Ishikawa (cell line): ENCODE measurements around the gene SBK3.

ENCODE experiments used
- EGR1 ChIP-seq: IDR thresholded peaks from 2 replicates; pipeline ENCODE4 v1.6.1; 2012
- ZBTB7A ChIP-seq: IDR thresholded peaks from 2 replicates; pipeline ENCODE4 v1.6.1; 2012; ENCODE audit warnings: low read depth

DNA sequence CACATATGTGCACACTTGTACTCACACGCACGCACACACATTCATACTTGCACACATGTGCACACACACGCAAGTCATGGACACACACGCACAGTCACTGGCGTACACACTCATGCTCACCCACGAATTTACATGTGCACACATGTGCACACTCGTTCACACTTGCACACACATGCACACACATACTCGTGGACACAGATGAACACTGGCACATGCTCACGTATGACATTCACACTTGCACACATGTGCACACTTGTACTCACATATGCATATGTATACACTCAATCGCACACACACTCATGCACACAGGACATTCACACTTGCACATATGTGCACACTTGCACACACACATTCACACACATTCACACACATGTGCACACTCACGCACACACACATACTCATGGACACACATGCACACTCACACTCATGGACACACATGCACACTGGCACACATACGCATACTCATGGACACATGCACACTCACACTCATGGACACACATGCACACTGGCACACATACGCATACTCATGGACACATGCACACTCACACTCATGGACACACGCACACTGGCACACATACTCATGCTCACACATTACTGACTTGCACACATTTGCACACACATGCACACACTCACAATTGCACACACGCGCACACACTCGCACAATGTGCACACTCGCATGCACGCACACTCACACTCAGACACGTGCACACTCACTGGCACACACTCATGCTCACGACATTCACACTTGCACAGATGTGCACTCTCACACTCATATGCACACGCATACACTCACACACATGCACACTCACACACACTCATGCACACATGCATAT, 17.9 kb downstream of the SBK3 start:
- TF ChIP-seq EGR1 (no peak), ZBTB7A (no peak)
